Pancreas (tissue), 10 donors: Measurements from ENCODE around the gene URI1. TPM values are rescaled to one million over a fixed set of nuclear protein-coding genes. Genes with fewer than 3 reads are reported as not detected.

Source experiments
- ATAC-seq, 4 donors: fragments of 200-7000 bp; cut with Tn5 transposase; one replicate each; pipeline versions ENCODE4 v1.8.0 to v1.9.1; 2020; ENCODE audit warnings: mild to moderate bottlenecking in 4 of 4, moderate library complexity in 4 of 4
- DNase-seq, 6 donors: peaks; one replicate each; pipeline ENCODE4 v3.0.0-alpha.2; 2020
- FAIRE-seq: peaks from 2 replicates; lab custom pipeline; 2012; peaks lifted over from hg19 to GRCh38; lab: Jason Lieb, UNC
- H3K27ac ChIP-seq, 4 donors: fragments of 200-600 bp; sonication (generic); 1 replicate in 3 of 4; 2 replicates in 1 of 4; pipeline versions ENCODE4 v1.5.0 to v1.8.0; 2020
- H3K27me3 ChIP-seq, 4 donors: fragments of 200-600 bp; one replicate each; pipeline ENCODE4 v1.8.0; 2021
- H3K36me3 ChIP-seq, 3 donors: fragments of 200-600 bp; sonication (generic) in 1 of 3; one replicate each; pipeline versions ENCODE4 v1.5.0 to v1.8.0; 2020 to 2021
- H3K4me1 ChIP-seq, 3 donors: fragments of 200-600 bp; one replicate each; pipeline ENCODE4 v1.8.0; 2021
- H3K4me3 ChIP-seq, 4 donors: fragments of 200-600 bp; sonication (generic) in 2 of 4; one replicate each; pipeline versions ENCODE4 v1.5.0 to v1.8.0; 2020 to 2021
- H3K9me3 ChIP-seq, 4 donors: fragments of 200-600 bp; one replicate each; pipeline ENCODE4 v1.8.0; 2021
- CTCF ChIP-seq, 4 donors: fragments of 200-600 bp; sonication (generic) in 3 of 4; IDR thresholded peaks; one replicate each; pipeline versions ENCODE4 v1.5.0 to v1.8.0; 2021; ENCODE audit warnings: antibody characterized with exemption in 4 of 4
- WGBS, 2 donors: extraction: QIAGEN DNeasy Blood & Tissue Kit; methylation state at CpG; one replicate each; pipeline ENCODE4 v1.1.7; 2013; 5-methylcytosine and 5-hydroxymethylcytosine counted together
- intact Hi-C, 3 donors: fragments of 100-400 bp; cut with DNase I; formaldehyde crosslinking; loops; one replicate each; pipeline versions ENCODE4 v1.11.1 to v1.14.2; 2022
- polyA plus RNA-seq, 2 donors: library from polyadenylated mRNA; stranded (reverse); fragments of 200-250 nt; gene quantifications; one replicate each; pipeline ENCODE4 v1.2.3, GENCODE V29; 2013
- total RNA-seq, 6 donors: library from RNA; stranded (reverse); fragmentation: NEBNext Ultra II Directional in 4 of 6; extraction: Animal tissue kit (Norgen Biotek cat#: 25700) in 4 of 6; gene quantifications; one replicate each; pipeline versions ENCODE4 v1.2.1 to v1.2.4, GENCODE V29; 2021 to 2023
- donor health status: healthy with polysubstance abuse.
- donor health status: DM: no; HTN: no; CAD: no; lungs with moderate emphysema.
- donor health status: DM: no; HTN: no; CAD: no.
- donor health status: control.
- donor health status: control.
- donor health status: Bipolar disorder and iron deficiency.
- donor health status: DM: yes; HTN: yes; CAD: no.
- donor health status: DM: no; HTN: no; CAD: no.
- donor health status: DM: no; HTN: no; CAD: no.
- donor health status: DM: yes; HTN: yes; CAD: no.

URI1 gene
- total and polyA plus RNA-seq, 8 donors, result 8.6 to 33.4 (median 25.0) TPM

GRCh38 chr19:30000862-30001261 lies 58.8 kb downstream of the URI1 start:
- ATAC-seq (no peak), FAIRE-seq (no peak), DNase-seq (no peak)
- no peak for TF ChIP-seq CTCF (IDR thresholded peaks at IDR 0.05)
- Histone ChIP-seq H3K27me3 (no peaks in the 10 kb centered on the region), H3K36me3 (no peaks in the 10 kb centered on the region), H3K4me1 (peaks cover 0 to 5% (median 0%) of the 10 kb centered on the region in 3 donors), H3K4me3 (no peak overlapping the region), H3K27ac (no peak overlapping the region), H3K9me3 (no peaks in the 10 kb centered on the region)
- 100% methylated on average over 1 of the region's 1 CpG for WGBS, 2 donors
- intact Hi-C loops, result no loop called here

- Histone ChIP-seq H3K27ac (no peak overlapping the region), H3K4me1 (peaks cover 0 to 5% (median 0%) of the 10 kb centered on the region in 3 donors), H3K4me3 (no peak overlapping the region), H3K27me3 (no peaks in the 10 kb centered on the region), H3K36me3 (no peaks in the 10 kb centered on the region), H3K9me3 (no peaks in the 10 kb centered on the region)
- no peak for DNase-seq
- no peak for FAIRE-seq
- ATAC-seq, result no peak
- no peak for TF ChIP-seq CTCF (IDR thresholded peaks at IDR 0.05)
- 93 to 97% methylated on average over 3 of the region's 3 CpGs for WGBS, 2 donors
- intact Hi-C loops, result no loop called here
Observed at GRCh38 chr19:30001301-30001700, 59.3 kb downstream of the URI1 start.

GRCh38 chr19:30001791-30002190 lies 59.8 kb downstream of the URI1 start:
- 88 to 90% methylated on average over 4 of the region's 4 CpGs for WGBS, 2 donors
- DNase-seq, result no peak

GRCh38 chr19:30003866-30004265 lies 61.8 kb downstream of the URI1 start:
- 48 to 49% methylated on average over 6 of the region's 6 CpGs for WGBS, 2 donors
- FAIRE-seq, result no peak

More at GRCh38 chr19:30001791-30002190, 59.8 kb downstream of the URI1 start:
- FAIRE-seq (no peak), ATAC-seq (no peak)
- TF ChIP-seq CTCF (IDR thresholded peaks at IDR 0.05), result no peak
- Histone ChIP-seq H3K27ac (no peak overlapping the region), H3K4me3 (no peak overlapping the region), H3K36me3 (no peaks in the 10 kb centered on the region), H3K9me3 (no peaks in the 10 kb centered on the region), H3K4me1 (peaks cover 0 to 5% (median 0%) of the 10 kb centered on the region in 3 donors), H3K27me3 (no peaks in the 10 kb centered on the region)
- intact Hi-C loops, result no loop called here

More at GRCh38 chr19:30003866-30004265, 61.8 kb downstream of the URI1 start:
- no peak for TF ChIP-seq CTCF (IDR thresholded peaks at IDR 0.05)
- Histone ChIP-seq H3K4me3 (no peak overlapping the region), H3K36me3 (no peaks in the 10 kb centered on the region), H3K4me1 (peaks cover 0 to 5% (median 0%) of the 10 kb centered on the region in 3 donors), H3K27me3 (no peaks in the 10 kb centered on the region), H3K9me3 (no peaks in the 10 kb centered on the region), H3K27ac (no peak overlapping the region)
- intact Hi-C loops, result no loop called here
- DNase-seq, result no peak
- no peak for ATAC-seq
